Adipose tissue (tissue), 3 donors: ENCODE measurements around the gene RAET1G. TPM values are rescaled to one million over a fixed set of nuclear protein-coding genes. Genes with fewer than 3 reads are reported as not detected.
"Not testable (repeated sequence)": the region's sequence is repeated elsewhere in the genome, so short reads cannot be mapped to it uniquely, and the experiment has no call there.

Experiments used
- H3K27ac ChIP-seq: one replicate; pipeline ENCODE4 v1.5.1; 2013; ENCODE audit warnings: low read depth, low read length
- WGBS, 3 donors: extraction: QIAGEN DNeasy Blood & Tissue Kit; methylation state at CpG; one replicate each; pipeline ENCODE4 v1.1.7; 2013; 5-methylcytosine and 5-hydroxymethylcytosine counted together
- polyA plus RNA-seq, 3 donors: library from polyadenylated mRNA; stranded (reverse); fragments of 200-250 nt; gene quantifications; one replicate each; pipeline ENCODE4 v1.2.3, GENCODE V29; 2013
- donor health status: healthy with polysubstance abuse.
- donor health status: Bipolar disorder and iron deficiency.
- donor health status: healthy.

The RAET1G gene
- polyA plus RNA-seq, 3 donors: 0.16 to 1.2 TPM; not detected in 1

- no peak overlapping the region for H3K27ac ChIP-seq
- WGBS, 3 donors: 86 to 91% (median 91%) methylated on average over 6 of the region's 6 CpGs
These were observed 1.6 kb downstream of the RAET1G start for GRCh38 chr6:149921361-149921760.

- H3K27ac ChIP-seq: no peak overlapping the region
- WGBS, 3 donors: 81 to 95% (median 88%) methylated on average over 4 of the region's 4 CpGs
These were observed 3.1 kb downstream of the RAET1G start for GRCh38 chr6:149919834-149920225.

DNA sequence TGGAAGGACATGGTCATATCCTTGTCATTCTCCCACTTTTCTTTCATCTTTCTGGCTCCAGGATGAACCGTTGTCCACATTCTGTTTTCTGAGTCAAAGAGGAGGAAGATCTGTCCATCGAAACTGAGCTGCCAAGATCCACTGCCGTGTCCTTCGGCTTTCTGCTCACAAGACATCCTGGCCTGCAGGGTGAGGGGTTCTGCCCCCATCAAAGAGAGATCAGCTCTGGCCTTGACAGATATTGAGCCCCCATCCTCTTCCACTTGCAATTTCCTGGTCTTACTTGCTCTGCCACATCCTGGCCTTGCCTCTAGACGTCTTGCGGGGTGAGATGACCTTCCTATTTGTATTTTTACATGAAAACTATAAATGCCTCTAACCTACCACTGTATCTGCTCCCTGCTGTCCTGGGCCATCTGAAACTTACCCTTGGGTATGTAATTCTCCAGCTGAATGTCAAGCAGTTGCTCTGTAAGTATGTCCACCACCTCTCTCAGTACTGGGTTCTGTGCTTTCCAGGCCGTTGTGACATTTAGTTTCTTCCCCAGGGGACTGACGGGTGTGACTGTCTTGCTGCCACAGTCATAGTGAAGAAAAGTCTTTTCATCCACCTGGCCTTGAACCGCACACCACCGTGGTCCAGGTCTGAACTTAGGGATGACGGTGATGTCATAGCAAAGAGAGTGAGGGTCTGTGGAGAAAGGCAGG is 3.6 kb downstream of the RAET1G start:
- not testable (repeated sequence) for H3K27ac ChIP-seq
- WGBS, 3 donors: 75 to 80% (median 79%) methylated on average over 10 to 11 of the region's 11 CpGs

- WGBS, 3 donors: 88 to 92% (median 90%) methylated on average over 6 of the region's 6 CpGs
- no peak overlapping the region for H3K27ac ChIP-seq
These were observed 4.6 kb downstream of the RAET1G start for GRCh38 chr6:149918151-149918905.

DNA sequence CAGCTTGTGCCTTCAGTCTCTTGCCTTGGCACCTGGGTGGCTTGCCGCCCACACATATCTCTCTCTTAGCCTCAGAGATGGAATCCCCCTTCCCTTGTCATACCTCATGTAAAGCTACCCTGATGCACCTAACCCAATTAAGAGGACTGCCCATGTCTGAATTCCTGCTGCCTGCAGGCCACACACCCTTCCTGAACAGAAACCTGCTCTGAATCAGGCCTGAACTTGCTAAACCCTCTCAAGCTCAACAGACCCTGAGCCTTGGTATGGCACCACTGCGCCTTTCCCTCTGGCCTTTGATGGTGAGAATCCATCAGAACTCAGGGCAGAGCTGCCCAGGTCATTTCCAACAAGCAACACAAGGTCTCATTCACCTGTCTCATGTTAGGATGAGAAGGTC is 5.2 kb downstream of the RAET1G start:
- 92 to 98% (median 97%) methylated on average over 2 of the region's 2 CpGs for WGBS, 3 donors
- no peak overlapping the region for H3K27ac ChIP-seq

- H3K27ac ChIP-seq: no peak overlapping the region
- WGBS, 3 donors: 88 to 93% (median 90%) methylated on average over 10 of the region's 10 CpGs
These were observed 6.7 kb downstream of the RAET1G start for GRCh38 chr6:149915970-149916865.

DNA sequence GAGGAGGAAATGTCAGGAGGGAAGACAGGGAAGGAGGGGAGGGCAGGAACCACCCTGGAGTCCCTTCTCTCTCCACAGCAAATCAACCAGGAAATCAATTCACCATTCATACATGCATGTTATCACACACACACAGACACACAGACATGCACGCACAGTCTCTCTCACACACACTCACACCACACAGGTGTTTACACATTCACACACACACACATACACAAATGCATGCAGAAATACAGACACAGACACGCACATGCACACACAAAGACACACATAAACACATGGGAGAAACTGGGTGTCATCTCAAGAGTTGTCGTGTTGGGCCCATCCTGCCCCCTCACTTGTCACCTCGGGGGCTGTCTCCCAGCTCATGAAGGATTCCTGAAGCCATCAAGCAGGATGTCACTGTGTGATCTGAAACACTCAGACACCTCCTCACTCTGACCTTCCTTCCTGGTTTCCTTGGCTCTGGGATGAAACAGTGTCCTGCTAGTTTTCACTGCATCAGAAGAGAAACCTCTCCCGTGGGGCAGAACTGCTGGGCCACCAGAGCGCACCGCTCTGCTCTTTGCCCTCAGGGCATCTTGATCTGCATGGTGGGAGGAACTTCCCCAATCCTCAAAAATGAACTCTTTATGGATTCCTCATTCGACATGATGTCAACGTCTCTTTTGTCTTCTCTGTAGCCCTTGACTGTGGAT is 9.2 kb downstream of the RAET1G start:
- 68 to 75% (median 72%) methylated on average over 9 of the region's 9 CpGs for WGBS, 3 donors
- H3K27ac ChIP-seq: no peak overlapping the region

GRCh38 chr6:149913085-149913484 is 9.8 kb downstream of the RAET1G start:
- no peak overlapping the region for H3K27ac ChIP-seq
- WGBS, 3 donors: 63 to 89% (median 85%) methylated on average over 2 of the region's 2 CpGs

GRCh38 chr6:149912680-149913079 is 10.2 kb downstream of the RAET1G start:
- not testable (repeated sequence) for H3K27ac ChIP-seq
- WGBS, 3 donors: 65 to 84% (median 81%) methylated on average over 3 of the region's 3 CpGs

DNA sequence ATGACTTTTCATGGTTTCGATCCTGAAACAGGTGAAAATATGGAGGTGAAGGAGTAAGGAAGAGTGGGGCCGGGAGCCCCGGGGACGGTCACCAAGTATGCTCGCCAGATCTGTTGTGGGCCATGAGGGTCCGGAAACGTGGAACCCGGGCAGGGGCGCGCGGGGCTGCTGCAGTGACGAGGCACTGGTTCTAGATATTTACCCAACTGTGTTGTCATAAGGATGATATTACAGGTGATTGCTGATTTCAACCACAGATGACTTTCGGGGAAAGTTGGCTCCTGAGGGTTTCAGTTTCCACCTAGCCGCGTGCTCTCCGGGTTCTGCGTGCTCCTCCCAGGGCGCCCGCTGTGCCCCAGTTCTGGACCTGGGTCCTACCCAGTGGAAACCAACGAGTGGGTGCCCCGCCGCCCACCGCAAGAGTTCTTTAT is 12.2 kb downstream of the RAET1G start:
- 93 to 96% (median 95%) methylated on average over 23 of the region's 23 CpGs for WGBS, 3 donors
- H3K27ac ChIP-seq: no peak overlapping the region

DNA sequence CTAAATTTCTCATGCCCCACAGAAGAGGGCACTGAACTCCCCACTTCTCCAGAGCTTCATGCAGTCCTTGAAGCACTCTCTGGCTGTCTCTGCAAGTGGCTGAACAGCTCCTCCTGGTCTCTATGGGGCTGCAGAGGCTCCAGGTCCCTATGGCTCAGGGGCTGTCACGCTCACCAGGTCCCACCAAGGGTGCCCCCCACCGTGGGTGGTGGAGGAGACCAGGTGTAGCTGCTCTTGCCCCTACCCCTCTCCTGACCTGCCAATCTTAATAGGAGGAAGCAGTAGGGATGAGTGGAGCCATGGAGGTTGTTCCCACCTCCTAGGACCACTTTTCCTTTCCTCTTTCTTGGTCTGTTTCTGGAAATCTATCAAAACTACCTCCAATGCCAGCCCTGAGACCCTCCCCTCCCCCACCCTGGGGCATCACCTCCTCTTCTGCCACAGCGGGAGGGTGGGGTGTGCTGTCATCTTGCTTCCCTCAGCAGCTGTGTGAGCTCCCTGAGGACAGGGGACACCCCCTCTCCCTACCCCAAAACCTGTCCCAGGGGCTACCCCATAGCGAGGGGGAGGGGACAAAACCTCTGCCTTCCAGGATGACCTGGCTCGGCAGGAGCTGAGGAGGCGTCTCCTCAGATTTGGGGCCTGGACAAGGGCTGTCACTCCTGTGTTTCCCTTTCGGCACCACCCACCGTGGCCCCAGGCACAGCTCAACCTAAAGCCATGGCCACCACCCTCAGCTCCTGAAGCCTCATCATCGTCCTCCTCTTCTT is 13.0 kb downstream of the RAET1G start:
- WGBS, 3 donors: 88 to 95% (median 92%) methylated on average over 9 of the region's 9 CpGs
- H3K27ac ChIP-seq: no peak overlapping the region

DNA sequence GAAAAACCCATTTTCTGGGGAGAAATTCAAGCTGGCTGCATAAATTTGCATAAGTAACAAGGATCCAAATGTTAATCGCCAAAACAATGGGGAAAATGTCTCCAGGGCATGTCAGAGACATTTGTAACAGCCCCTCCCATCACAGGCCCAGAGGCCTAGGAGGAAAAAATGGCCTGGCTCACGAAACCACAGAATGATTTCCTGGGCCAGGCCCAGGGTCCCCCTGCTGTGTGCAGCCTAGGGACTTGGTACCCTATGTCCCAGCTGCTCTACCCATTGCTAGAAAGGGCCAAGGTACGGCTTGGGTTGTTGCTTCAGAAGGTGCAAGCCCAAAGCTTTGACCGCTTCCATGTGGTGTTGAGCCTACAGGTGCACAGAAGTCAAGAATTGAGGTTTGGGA is 14.4 kb downstream of the RAET1G start:
- WGBS, 3 donors: 77 to 83% (median 82%) methylated on average over 4 of the region's 4 CpGs

DNA sequence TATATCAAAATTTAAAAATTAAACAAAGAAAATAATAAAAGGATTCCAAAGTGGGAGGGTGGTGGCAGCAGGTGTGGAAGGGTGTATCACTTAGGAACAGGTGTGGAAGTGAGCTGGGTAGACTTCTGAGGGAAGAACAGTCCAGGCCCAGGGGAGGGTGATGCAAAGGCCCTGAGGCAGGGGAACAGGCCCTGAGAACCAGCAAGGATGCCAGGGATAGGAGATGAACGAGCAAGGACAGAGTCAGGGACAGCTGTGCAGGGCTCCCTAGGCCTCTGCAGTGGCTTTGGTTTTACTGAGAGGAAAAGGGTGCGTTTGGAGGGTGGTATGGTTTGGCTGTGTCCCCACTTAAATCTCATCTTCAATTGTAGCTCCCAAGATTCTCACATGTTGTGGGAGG is 15.6 kb downstream of the RAET1G start:
- H3K27ac ChIP-seq: no peak overlapping the region
- WGBS, 3 donors: 85 to 91% (median 90%) methylated on average over 2 of the region's 2 CpGs

More for the DNA sequence above, 14.4 kb downstream of the RAET1G start:
- H3K27ac ChIP-seq: not testable (repeated sequence)

GRCh38 chr6:149906405-149906804 is 16.5 kb downstream of the RAET1G start:
- H3K27ac ChIP-seq: no peak overlapping the region
- WGBS, 3 donors: 92 to 96% (median 95%) methylated on average over 4 of the region's 4 CpGs

GRCh38 chr6:149905911-149906371 is 17.0 kb downstream of the RAET1G start:
- 64 to 77% (median 72%) methylated on average over 6 of the region's 6 CpGs for WGBS, 3 donors

GRCh38 chr6:149905371-149905910 is 17.5 kb downstream of the RAET1G start:
- no peak overlapping the region for H3K27ac ChIP-seq
- 90 to 92% (median 91%) methylated on average over 14 to 18 of the region's 18 CpGs for WGBS, 3 donors

More at GRCh38 chr6:149905911-149906371, 17.0 kb downstream of the RAET1G start:
- H3K27ac ChIP-seq: no peak overlapping the region
